GM21529 (cell line): Measurements from ENCODE around the gene CYP4B1.

Experiments
- ATAC-seq: cut with Tn5 transposase; IDR thresholded peaks from one replicate; pipeline ENCODE4 v1.9.1; 2021; ENCODE audit not compliant: unreplicated experiment

Gene CYP4B1

GRCh38 chr1:46793126-46793525 lies 5.7 kb upstream of the CYP4B1 start:
- no peak for ATAC-seq

- no peak for ATAC-seq
These were observed 963 bp upstream of the CYP4B1 start for GRCh38 chr1:46797696-46798470.

- no peak for ATAC-seq
These were observed 1.9 kb downstream of the CYP4B1 start for GRCh38 chr1:46800742-46801141.

- no peak for ATAC-seq
These were observed 2.6 kb downstream of the CYP4B1 start for GRCh38 chr1:46801323-46802055.

GRCh38 chr1:46802081-46802480 lies 3.2 kb downstream of the CYP4B1 start:
- no peak for ATAC-seq

GRCh38 chr1:46802901-46803574 lies 4.2 kb downstream of the CYP4B1 start:
- no peak for ATAC-seq

GRCh38 chr1:46804027-46804889 lies 5.4 kb downstream of the CYP4B1 start:
- no peak for ATAC-seq

GRCh38 chr1:46804926-46805325 lies 6.1 kb downstream of the CYP4B1 start:
- no peak for ATAC-seq

GRCh38 chr1:46805755-46806154 lies 6.9 kb downstream of the CYP4B1 start:
- no peak for ATAC-seq

- ATAC-seq: no peak
These were observed 7.6 kb downstream of the CYP4B1 start for GRCh38 chr1:46806196-46807020.

- ATAC-seq: no peak
These were observed 8.5 kb downstream of the CYP4B1 start for GRCh38 chr1:46807046-46807972.

GRCh38 chr1:46809071-46809470 lies 10.2 kb downstream of the CYP4B1 start:
- no peak for ATAC-seq

GRCh38 chr1:46809904-46810303 lies 11.1 kb downstream of the CYP4B1 start:
- ATAC-seq: no peak

- ATAC-seq: no peak
These were observed 11.8 kb downstream of the CYP4B1 start for GRCh38 chr1:46810596-46810995.

- ATAC-seq: no peak
These were observed 12.2 kb downstream of the CYP4B1 start for GRCh38 chr1:46811053-46811452.

- peak; percentile 56 for ATAC-seq
These were observed 13.5 kb downstream of the CYP4B1 start for GRCh38 chr1:46812065-46812963.

- ATAC-seq: no peak
These were observed 14.4 kb downstream of the CYP4B1 start for GRCh38 chr1:46812996-46813857.
